Panc1 (cell line): Measurements from ENCODE around the gene MINK1. TPM values are rescaled to one million over a fixed set of nuclear protein-coding genes. Genes with fewer than 3 reads are reported as not detected.
A peak's percentile ranks its signal among the peaks of the same experiment; 100 is the strongest.
"Not testable (repeated sequence)": the region's sequence is repeated elsewhere in the genome, so short reads cannot be mapped to it uniquely, and the experiment has no call there.

Experiments used
- ATAC-seq: fragments of 200-7000 bp; cut with Tn5 transposase; 2 replicates; pipeline ENCODE4 v1.9.1; 2020; ENCODE audit warnings: mild to moderate bottlenecking, moderate library complexity
- BruUV-seq: library from RNA; stranded (reverse); fragments of 400-500 nt; replicated peaks from 2 replicates; lab custom pipeline; 2021; lab: Mats Ljungman, UMichigan
- CTCF ChIA-PET: fragments of 300-600 bp; sonication (Branson Sonifier 250); formaldehyde crosslinking; loops from one replicate; lab custom pipeline; 2022; ENCODE audit warnings: antibody characterized with exemption; lab: Charles Lee
- POLR2A ChIA-PET: fragments of 300-600 bp; sonication (Branson Sonifier 250); formaldehyde crosslinking; loops from one replicate; lab custom pipeline; 2022; ENCODE audit warnings: antibody characterized with exemption; lab: Charles Lee
- DNase-seq: peaks from one replicate; pipeline ENCODE4 v3.0.0-alpha.2; 2010; ENCODE audit warnings: low read depth, low spot score
- H3K27ac ChIP-seq: 2 replicates; pipeline ENCODE4 v1.5.1; 2011; ENCODE audit warnings: mild to moderate bottlenecking, low read length, inconsistent platforms
- H3K27me3 ChIP-seq: fragments of 200-500 bp; sonication (Bioruptor generic); 2 replicates; pipeline ENCODE4 v1.6.0; 2014; ENCODE audit warnings: low read length, inconsistent platforms; ENCODE audit not compliant: control insufficient read depth, insufficient read depth
- H3K36me3 ChIP-seq: fragments of 200-500 bp; sonication (Bioruptor generic); 2 replicates; pipeline ENCODE4 v1.5.1; 2014; ENCODE audit warnings: inconsistent platforms, mild to moderate bottlenecking, low read length, moderate library complexity; ENCODE audit not compliant: control insufficient read depth, insufficient read depth
- H3K4me1 ChIP-seq: 2 replicates; pipeline ENCODE4 v1.5.1; 2011; ENCODE audit warnings: inconsistent platforms, mild to moderate bottlenecking, low read length, moderate library complexity; ENCODE audit not compliant: control insufficient read depth, insufficient read depth
- H3K4me3 ChIP-seq, 2 experiments: 2 replicates each; pipeline ENCODE4 v1.5.1; 2011 to 2012; ENCODE audit warnings: low read depth in 2 of 2, low read length in 2 of 2, mild to moderate bottlenecking in 2 of 2, inconsistent platforms in 1 of 2, moderate library complexity in 1 of 2
- H3K9me3 ChIP-seq: fragments of 200-500 bp; sonication (Bioruptor generic); 2 replicates; pipeline ENCODE4 v1.5.1; 2014; ENCODE audit warnings: low read depth, mild to moderate bottlenecking, inconsistent platforms, low read length, moderate library complexity; ENCODE audit not compliant: control insufficient read depth, insufficient read depth
- POLR2AphosphoS5 ChIP-seq: IDR thresholded peaks from 2 replicates; pipeline ENCODE4 v1.6.1; 2012; ENCODE audit warnings: mild to moderate bottlenecking, low read depth, low read length, moderate library complexity
- REST ChIP-seq, 2 experiments: IDR thresholded peaks; 2 replicates each; pipeline ENCODE4 v1.6.1; 2011 to 2012; ENCODE audit warnings: low read depth in 2 of 2, control low read depth in 1 of 2, low read length in 1 of 2, mild to moderate bottlenecking in 1 of 2, moderate library complexity in 1 of 2; ENCODE audit not compliant: insufficient read depth in 1 of 2
- SIN3A ChIP-seq: IDR thresholded peaks from 2 replicates; pipeline ENCODE4 v1.6.1; 2012; ENCODE audit warnings: low read depth, mild to moderate bottlenecking, low read length, moderate library complexity, borderline replicate concordance; ENCODE audit not compliant: insufficient read depth
- TCF7L2 ChIP-seq: IDR thresholded peaks from 2 replicates; pipeline ENCODE4 v1.6.1; 2011; ENCODE audit warnings: mild to moderate bottlenecking, low read depth, low read length, inconsistent platforms
- in situ Hi-C: cut with HindIII; loops from 2 replicates; pipeline ENCODE4 v1.10.0; 2016; ENCODE audit warnings: low sequenced_read_pairs, low pct_unique_long_range_greater_than_20kb
- intact Hi-C: fragments of 100-400 bp; cut with micrococcal nuclease; formaldehyde crosslinking; loops from one replicate; pipeline ENCODE4 v1.10.0; 2022; ENCODE audit not compliant: unreplicated experiment
- total RNA-seq: library from RNA; stranded (reverse); gene quantifications from one replicate; pipeline ENCODE4 v1.2.1, GENCODE V29; 2021; ENCODE audit not compliant: unreplicated experiment
- TF ChIP-seq, protein P1 (sequence below): fragments of 450-650 bp; IDR thresholded peaks from 2 replicates; pipeline ENCODE4 v1.5.1; 2017; ENCODE audit warnings: mild to moderate bottlenecking

Gene MINK1
- total RNA-seq, 1 experiment from 2014 or later, result 78.2 TPM

DNA sequence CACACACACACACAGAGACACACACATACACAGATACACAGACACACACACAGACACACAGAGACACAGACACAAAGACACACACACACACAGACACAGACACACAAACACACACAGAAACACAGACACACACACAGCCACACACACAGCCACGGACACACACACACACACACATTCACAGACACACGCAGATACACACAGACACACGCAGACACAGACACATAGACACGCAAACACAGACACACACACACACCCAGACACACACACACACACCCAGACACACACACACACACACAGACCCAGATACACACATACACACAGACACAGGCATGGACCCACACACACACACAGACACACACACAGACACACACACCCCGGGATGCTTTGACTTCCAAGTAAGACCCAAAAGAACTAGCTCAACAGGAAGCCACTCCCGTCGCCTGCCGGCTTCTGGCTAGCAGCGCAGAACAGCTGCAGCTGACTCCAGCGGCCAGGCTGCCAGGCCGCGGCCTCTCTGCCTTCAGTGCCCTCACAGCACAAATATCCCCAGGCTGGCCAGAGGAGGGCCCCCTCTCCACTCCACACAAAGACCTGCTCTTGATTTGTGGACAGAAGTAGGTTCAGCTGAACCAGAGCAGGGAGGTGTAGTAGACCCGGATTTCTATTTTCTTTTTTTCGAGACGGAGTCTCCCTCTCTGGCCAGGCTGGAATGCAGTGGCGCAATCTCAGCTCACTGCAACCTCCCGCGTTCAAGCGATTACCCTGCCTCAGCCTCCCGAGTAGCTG, 75.8 kb downstream of the MINK1 start:
- Histone ChIP-seq H3K4me3 (no peak overlapping the region), H3K9me3 (no peaks in the 10 kb centered on the region), H3K27me3 (no peaks in the 10 kb centered on the region), H3K4me1 (peaks cover 8% of the 10 kb centered on the region; the same call in 1 of the 2 replicates), H3K27ac (peak overlapping the region; percentile 34; the same call in 1 of the 2 replicates), H3K36me3 (no peaks in the 10 kb centered on the region)
- ATAC-seq (peak; percentile 96), DNase-seq (peak; percentile 65)
- no TSS peak for BruUV-seq
- ChIA-PET POLR2A (no interaction called here), CTCF (interaction anchor here (0.6 to 1.1 kb wide), 3 partner anchors 10 to 28 kb away, joined by 3 to 4 read pairs (median 4); partner anchors contain the start of gene C17orf107)
- intact Hi-C loops (no loop called here), in situ Hi-C loops (no loop called here)
- no peak for TF ChIP-seq REST (IDR thresholded peaks at IDR 0.05; ENCODE audit: insufficient read depth in 1 of 2, low read depth in 2 of 2, low read length in 1 of 2)
- TF ChIP-seq, protein P1, sequence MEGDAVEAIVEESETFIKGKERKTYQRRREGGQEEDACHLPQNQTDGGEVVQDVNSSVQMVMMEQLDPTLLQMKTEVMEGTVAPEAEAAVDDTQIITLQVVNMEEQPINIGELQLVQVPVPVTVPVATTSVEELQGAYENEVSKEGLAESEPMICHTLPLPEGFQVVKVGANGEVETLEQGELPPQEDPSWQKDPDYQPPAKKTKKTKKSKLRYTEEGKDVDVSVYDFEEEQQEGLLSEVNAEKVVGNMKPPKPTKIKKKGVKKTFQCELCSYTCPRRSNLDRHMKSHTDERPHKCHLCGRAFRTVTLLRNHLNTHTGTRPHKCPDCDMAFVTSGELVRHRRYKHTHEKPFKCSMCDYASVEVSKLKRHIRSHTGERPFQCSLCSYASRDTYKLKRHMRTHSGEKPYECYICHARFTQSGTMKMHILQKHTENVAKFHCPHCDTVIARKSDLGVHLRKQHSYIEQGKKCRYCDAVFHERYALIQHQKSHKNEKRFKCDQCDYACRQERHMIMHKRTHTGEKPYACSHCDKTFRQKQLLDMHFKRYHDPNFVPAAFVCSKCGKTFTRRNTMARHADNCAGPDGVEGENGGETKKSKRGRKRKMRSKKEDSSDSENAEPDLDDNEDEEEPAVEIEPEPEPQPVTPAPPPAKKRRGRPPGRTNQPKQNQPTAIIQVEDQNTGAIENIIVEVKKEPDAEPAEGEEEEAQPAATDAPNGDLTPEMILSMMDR, result peak; percentile 90

- Histone ChIP-seq H3K4me1 (no peaks in the 10 kb centered on the region), H3K27me3 (no peaks in the 10 kb centered on the region), H3K27ac (no peak overlapping the region), H3K36me3 (no peaks in the 10 kb centered on the region), H3K4me3 (no peak overlapping the region), H3K9me3 (no peaks in the 10 kb centered on the region)
- DNase-seq (no peak), ATAC-seq (no peak)
- no TSS peak for BruUV-seq
- TF ChIP-seq SIN3A (no peak), TCF7L2 (no peak), POLR2AphosphoS5 (no peak), REST (IDR thresholded peaks at IDR 0.05; ENCODE audit: insufficient read depth in 1 of 2, low read depth in 2 of 2, low read length in 1 of 2) (no peak)
- TF ChIP-seq, protein P1, result no peak
- POLR2A ChIA-PET, result interaction anchor here (0.6 kb wide), 1 partner anchor 110 kb away, joined by 3 read pairs; no protein-coding TSS in a partner anchor
- CTCF ChIA-PET, result no interaction called here
- in situ Hi-C loops, result no loop called here
- intact Hi-C loops, result no loop called here
Measured at GRCh38 chr17:4913994-4914393, 80.9 kb downstream of the MINK1 start.

- intact Hi-C loops, H3K9me3 ChIP-seq, POLR2A ChIA-PET, H3K36me3 ChIP-seq, H3K4me3 ChIP-seq, DNase-seq, in situ Hi-C loops, CTCF ChIA-PET, H3K27me3 ChIP-seq, H3K4me1 ChIP-seq, BruUV-seq, H3K27ac ChIP-seq, ATAC-seq: not testable (repeated sequence)
Measured at GRCh38 chr17:4914551-4914950, 81.4 kb downstream of the MINK1 start.
